ENCODE data around the gene TMPRSS2.

Gene TMPRSS2

DNA sequence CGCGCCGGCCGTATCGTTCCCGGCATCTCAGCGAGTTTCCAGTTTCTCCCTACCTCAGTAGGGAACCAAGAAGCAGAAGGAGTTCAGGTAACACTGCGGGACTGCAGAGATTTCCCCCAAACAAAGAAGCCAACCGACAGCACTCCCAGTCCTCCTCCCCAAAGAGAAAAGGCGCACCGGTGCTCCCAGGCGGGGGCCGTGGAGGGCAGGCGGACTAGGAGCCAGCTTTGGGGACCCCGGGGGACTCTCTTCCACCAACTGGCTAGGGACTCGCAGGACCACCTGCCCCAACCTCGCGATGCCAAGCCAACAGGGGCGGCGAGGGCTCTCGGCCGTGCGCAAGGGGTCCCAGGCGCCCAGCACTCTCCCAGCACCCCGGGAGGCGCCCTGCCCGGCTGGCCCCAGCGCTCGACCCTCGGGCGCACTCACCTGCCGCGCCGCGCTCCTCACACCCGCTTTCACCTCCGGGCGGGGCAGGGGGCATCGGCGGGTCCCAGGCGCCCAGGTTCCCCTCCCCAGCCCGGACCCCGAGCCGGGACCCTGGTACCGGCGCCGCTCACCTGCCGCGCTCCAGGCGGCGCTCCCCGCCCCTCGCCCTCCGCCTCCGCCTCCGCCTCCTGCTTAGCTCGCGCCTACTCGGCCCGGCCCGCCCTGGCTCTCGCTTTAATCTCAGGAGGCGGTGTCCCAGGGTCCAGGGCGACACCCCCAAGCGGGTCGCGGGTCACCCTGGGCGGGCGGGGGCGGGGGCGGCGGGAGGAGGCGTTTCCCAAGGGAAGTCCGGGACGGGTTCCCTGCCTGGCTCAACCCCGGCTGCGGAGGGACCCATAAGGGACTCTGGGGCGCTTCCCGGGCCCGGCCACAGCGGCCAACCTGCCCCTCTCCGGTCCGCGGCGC is at the start of gene TMPRSS2:
Gene TMPRSS2 (minus strand): TSS at position 638 of the 894 bp plus-strand sequence. CDS start 10,025 bp downstream, outside the sequence.
- no peak for FAIRE-seq

DNA sequence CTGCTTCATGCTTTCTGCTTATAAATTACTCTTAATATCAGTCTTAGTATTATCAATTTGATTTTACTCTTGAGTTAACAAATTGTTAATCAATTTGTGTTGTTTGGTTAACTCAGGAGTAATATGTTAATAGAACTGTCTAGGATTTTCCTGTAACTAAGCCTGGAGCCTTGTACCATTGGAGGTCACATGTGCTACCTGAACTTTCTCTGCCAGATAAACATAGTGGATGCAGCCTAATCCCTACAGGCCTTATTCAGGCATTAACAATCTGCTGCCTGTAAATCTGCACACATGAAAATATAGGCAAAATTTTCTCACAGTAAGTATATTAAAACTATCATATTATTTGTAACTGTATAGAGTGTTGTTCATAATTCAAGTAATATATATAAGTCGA is 47.1 kb upstream of the TMPRSS2 start:
- FAIRE-seq = no peak

DNA sequence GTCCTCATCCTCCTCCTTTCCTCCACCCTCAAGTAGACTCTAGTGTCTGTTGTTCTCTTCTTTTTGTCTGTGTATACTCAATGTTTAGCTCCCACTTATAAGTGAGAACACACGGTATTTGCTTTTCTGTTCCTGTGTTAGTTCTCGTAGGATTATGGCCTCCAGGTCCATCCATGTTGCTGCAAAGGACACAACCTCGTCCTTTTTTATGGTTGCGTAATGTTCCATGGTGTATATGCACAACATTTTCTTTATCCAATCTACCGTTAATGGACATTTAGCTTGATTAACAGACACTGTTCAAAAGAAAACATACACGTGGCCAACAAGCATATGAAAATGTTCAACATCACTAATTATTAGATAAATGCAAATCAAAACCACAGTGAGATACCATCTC is 44.3 kb upstream of the TMPRSS2 start:
- no peak for FAIRE-seq

DNA sequence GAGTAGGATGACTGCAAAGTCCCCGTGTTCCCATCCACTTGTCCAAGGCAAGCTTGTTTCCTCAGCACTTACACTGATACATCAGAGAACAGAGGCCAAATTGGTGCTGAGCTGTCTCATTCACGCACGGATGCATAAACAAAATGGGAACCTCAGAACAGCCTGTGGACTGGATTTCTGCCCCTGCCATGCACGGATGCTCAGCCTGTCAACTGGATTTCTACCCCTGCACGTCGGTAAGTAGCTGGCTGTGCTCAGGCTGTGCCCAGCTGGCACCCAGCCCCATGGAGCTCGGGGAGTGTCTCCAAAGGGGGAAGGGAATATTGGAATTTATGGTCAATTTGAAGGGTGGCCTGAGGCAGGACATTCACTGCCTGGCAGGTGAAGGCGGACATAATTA is 40.8 kb upstream of the TMPRSS2 start:
- FAIRE-seq = no peak

DNA sequence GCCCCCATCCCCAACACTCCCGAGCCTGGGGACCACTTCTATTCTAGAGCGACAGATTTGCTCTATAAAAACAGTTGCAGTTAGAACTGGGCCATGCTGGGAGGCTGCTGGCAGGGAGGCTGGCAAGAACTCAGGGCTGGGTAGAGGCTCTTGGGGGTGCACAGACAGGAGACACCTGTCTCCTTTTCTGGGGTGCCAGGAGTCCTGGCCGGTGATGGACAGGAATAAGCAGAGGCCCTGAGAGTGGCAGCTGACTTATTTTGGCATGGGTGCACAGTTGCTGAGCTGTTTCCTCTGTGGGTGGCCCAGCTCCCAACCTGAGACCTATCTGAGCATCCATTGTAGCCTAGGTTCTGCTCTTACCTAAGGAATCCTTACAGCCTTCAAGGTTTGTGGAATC is 39.2 kb upstream of the TMPRSS2 start:
- no peak for FAIRE-seq

- no peak for FAIRE-seq
Measured at GRCh38 chr21:41545500-41546359, 37.8 kb upstream of the TMPRSS2 start.

DNA sequence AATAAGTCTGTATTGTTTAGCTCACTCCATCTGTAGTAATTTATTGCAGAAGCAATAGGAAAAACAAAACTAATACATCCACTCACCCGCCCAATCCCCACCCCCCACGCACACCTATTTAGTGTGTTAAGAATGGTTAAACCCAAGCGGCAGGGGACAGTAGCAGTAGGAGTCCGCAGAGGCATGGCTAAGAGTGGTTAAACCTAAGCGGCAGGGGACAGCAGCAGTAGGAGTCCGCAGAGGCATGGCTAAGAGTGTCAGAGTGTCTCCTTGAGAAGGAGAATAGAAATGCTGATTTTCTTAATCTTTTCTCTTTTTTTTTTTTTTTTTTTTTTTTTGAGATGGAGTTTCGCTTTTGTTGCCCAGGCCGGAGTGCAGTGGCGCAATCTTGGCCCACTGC is 34.8 kb upstream of the TMPRSS2 start:
- FAIRE-seq = no peak

- FAIRE-seq = no peak
Measured at GRCh38 chr21:41537356-41537755, 29.4 kb upstream of the TMPRSS2 start.

- FAIRE-seq = no peak
Measured at GRCh38 chr21:41536827-41537103, 28.8 kb upstream of the TMPRSS2 start.

GRCh38 chr21:41536076-41536826 is 28.3 kb upstream of the TMPRSS2 start:
- FAIRE-seq = no peak

DNA sequence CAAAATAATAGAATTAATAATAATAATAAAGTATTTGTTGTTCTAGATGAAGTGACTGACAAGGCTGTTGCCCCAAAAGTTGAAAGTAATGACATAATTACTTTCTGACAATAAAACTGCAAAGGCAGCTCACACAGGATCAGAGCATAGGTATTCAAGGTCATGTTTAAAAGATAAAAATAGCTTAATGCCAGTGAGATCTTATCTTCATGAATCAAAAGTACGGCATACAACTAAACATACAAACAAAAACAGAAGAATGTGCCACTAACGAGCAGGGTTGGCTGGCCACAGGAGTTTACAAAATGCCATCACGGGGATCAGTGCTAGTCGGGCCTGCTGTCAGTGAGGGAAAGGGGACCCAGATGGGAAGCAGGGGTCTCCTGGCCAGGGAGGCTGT is 22.4 kb upstream of the TMPRSS2 start:
- FAIRE-seq = no peak

DNA sequence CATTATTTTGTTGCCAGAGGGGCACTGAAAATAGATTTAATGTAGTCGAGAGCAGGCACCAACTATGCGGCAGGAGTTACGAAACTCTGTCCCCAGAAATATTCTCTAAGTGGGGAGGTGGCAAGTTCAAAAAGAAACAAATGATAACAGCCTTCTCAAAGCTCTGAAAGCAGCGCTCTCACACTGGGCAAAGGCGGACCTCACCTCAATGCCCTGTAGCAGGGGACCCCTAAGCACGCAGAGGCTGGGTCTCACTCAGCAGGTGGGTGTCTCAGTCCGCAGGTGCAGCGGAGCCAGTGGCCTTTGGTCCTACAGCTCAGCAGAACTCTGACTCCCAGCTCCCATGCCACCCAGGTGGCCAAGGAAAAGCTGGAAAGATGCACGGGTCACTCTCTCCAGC is 21.8 kb upstream of the TMPRSS2 start:
- no peak for FAIRE-seq

- FAIRE-seq = peak; percentile 36
Measured at GRCh38 chr21:41526478-41527087, 18.6 kb upstream of the TMPRSS2 start.

- FAIRE-seq = no peak
Measured at GRCh38 chr21:41523175-41523574, 15.2 kb upstream of the TMPRSS2 start.

- FAIRE-seq = no peak
Measured at GRCh38 chr21:41521489-41522027, 13.6 kb upstream of the TMPRSS2 start.

GRCh38 chr21:41520560-41521442 is 12.8 kb upstream of the TMPRSS2 start:
- no peak for FAIRE-seq

GRCh38 chr21:41519806-41520559 is 12.0 kb upstream of the TMPRSS2 start:
- no peak for FAIRE-seq

GRCh38 chr21:41518757-41519156 is 10.8 kb upstream of the TMPRSS2 start:
- FAIRE-seq = no peak

- no peak for FAIRE-seq
Measured at GRCh38 chr21:41511858-41512257, 3.9 kb upstream of the TMPRSS2 start.

DNA sequence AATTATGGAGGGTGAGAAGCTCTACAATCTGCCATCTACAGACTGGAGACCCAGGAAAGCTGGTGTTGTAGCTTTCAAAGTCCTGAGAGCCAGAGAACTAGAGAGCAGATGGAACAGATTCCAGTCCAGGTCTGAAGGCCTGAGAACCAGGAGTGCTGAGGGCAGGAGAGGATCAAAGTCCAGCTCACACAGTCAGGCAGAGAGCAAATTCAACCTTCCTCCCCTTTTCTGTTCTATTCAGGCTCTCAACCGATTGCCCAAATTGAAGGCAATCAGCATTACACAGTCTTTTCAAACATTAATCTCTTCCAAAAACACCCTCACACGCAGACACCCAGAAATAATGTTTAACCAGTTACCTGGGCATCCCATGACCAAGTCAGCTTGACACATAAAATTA is 2.5 kb upstream of the TMPRSS2 start:
- FAIRE-seq = no peak

DNA sequence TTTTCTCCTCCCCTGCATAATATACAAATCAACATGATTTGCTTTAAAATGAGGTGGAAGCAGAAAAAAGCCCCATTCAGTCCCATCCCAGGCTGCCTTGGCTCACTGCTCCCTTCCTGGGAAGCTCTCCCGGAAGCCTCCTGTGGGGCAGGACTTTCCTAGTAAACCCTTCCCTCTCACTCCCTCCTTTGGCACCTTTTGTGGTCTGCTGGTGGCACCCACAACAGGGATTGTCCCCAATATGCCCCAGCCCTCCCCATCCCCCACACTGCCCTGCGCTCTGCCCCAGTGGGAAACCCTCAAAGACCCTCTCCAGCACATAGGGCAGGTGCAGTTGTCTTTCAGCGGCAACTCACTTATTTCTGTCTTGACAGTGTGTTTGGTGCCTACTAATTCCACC is 1.8 kb upstream of the TMPRSS2 start:
- no peak for FAIRE-seq

Data from colon (tissue), 2 donors.